GM19328 (cell line): ENCODE data around the gene NEGR1.

Experiments
- ATAC-seq: cut with Tn5 transposase; IDR thresholded peaks from one replicate; pipeline ENCODE4 v1.9.1; 2021; ENCODE audit warnings: mild to moderate bottlenecking, moderate library complexity; ENCODE audit not compliant: unreplicated experiment

The NEGR1 gene

GRCh38 chr1:72282271-72283021, at the start of gene NEGR1:
NEGR1 (minus strand) TSS chr1:72282539.
- peak; percentile 71 for ATAC-seq

GRCh38 chr1:72326494-72326893, 44.2 kb upstream of the NEGR1 start:
- ATAC-seq = no peak

GRCh38 chr1:72324451-72324850, 42.1 kb upstream of the NEGR1 start:
- ATAC-seq = no peak

- ATAC-seq = no peak
Observed at GRCh38 chr1:72322910-72323309, 40.6 kb upstream of the NEGR1 start.

- ATAC-seq = no peak
Observed at GRCh38 chr1:72296501-72296900, 14.2 kb upstream of the NEGR1 start.

GRCh38 chr1:72288886-72289285, 6.5 kb upstream of the NEGR1 start:
- no peak for ATAC-seq

- ATAC-seq = no peak
Observed at GRCh38 chr1:72286401-72286800, 4.1 kb upstream of the NEGR1 start.

- no peak for ATAC-seq
Observed at GRCh38 chr1:72285074-72285425, 2.7 kb upstream of the NEGR1 start.

- ATAC-seq = no peak
Observed at GRCh38 chr1:72284348-72285073, 2.2 kb upstream of the NEGR1 start.

- ATAC-seq = no peak
Observed at GRCh38 chr1:72284084-72284347, 1.7 kb upstream of the NEGR1 start.

- no peak for ATAC-seq
Observed at GRCh38 chr1:72283307-72284083, 1.2 kb upstream of the NEGR1 start.

- peak; percentile 12 for ATAC-seq
Observed at GRCh38 chr1:72283022-72283306, 625 bp upstream of the NEGR1 start.

- no peak for ATAC-seq
Observed at GRCh38 chr1:72281637-72282270, 585 bp downstream of the NEGR1 start.

GRCh38 chr1:72281144-72281543, 1.2 kb downstream of the NEGR1 start:
- no peak for ATAC-seq

- no peak for ATAC-seq
Observed at GRCh38 chr1:72280711-72281110, 1.6 kb downstream of the NEGR1 start.

GRCh38 chr1:72280131-72280530, 2.2 kb downstream of the NEGR1 start:
- no peak for ATAC-seq

- no peak for ATAC-seq
Observed at GRCh38 chr1:72278461-72278860, 3.9 kb downstream of the NEGR1 start.

- no peak for ATAC-seq
Observed at GRCh38 chr1:72271555-72272085, 10.7 kb downstream of the NEGR1 start.

GRCh38 chr1:72262735-72263134, 19.6 kb downstream of the NEGR1 start:
- no peak for ATAC-seq

GRCh38 chr1:72253132-72253531, 29.2 kb downstream of the NEGR1 start:
- no peak for ATAC-seq

GRCh38 chr1:72241397-72241796, 40.9 kb downstream of the NEGR1 start:
- no peak for ATAC-seq
